HG03060 (cell line): Measurements from ENCODE around the gene ASB1.

ENCODE experiments used
- ATAC-seq: cut with Tn5 transposase; IDR thresholded peaks from one replicate; pipeline ENCODE4 v1.9.1; 2021; ENCODE audit warnings: low read depth, moderate number of reproducible peaks; ENCODE audit not compliant: unreplicated experiment

ASB1 gene

GRCh38 chr2:238426568-238427434 lies at the start of gene ASB1:
Gene ASB1 (plus strand): TSS chr2:238426927. CDS start chr2:238427071, 144 bp downstream.
- peak; percentile 37 for ATAC-seq

- ATAC-seq, result no peak
Measured at GRCh38 chr2:238378230-238379095, 48.3 kb upstream of the ASB1 start.

- ATAC-seq, result no peak
Measured at GRCh38 chr2:238379096-238379810, 47.5 kb upstream of the ASB1 start.

- ATAC-seq, result no peak
Measured at GRCh38 chr2:238380336-238380735, 46.4 kb upstream of the ASB1 start.

- ATAC-seq, result no peak
Measured at GRCh38 chr2:238380785-238381184, 45.9 kb upstream of the ASB1 start.

- ATAC-seq, result no peak
Measured at GRCh38 chr2:238381341-238382115, 45.2 kb upstream of the ASB1 start.

- ATAC-seq, result no peak
Measured at GRCh38 chr2:238382381-238382781, 44.3 kb upstream of the ASB1 start.

- ATAC-seq, result no peak
Measured at GRCh38 chr2:238383135-238383534, 43.6 kb upstream of the ASB1 start.

GRCh38 chr2:238383743-238384380 lies 42.9 kb upstream of the ASB1 start:
- ATAC-seq, result no peak

- no peak for ATAC-seq
Measured at GRCh38 chr2:238387332-238387731, 39.4 kb upstream of the ASB1 start.

- ATAC-seq, result no peak
Measured at GRCh38 chr2:238388794-238389193, 37.9 kb upstream of the ASB1 start.

- ATAC-seq, result no peak
Measured at GRCh38 chr2:238389988-238390589, 36.6 kb upstream of the ASB1 start.

- no peak for ATAC-seq
Measured at GRCh38 chr2:238391042-238391689, 35.6 kb upstream of the ASB1 start.

GRCh38 chr2:238396663-238397062 lies 30.1 kb upstream of the ASB1 start:
- no peak for ATAC-seq

GRCh38 chr2:238397356-238397755 lies 29.4 kb upstream of the ASB1 start:
- ATAC-seq, result no peak

GRCh38 chr2:238398577-238398976 lies 28.1 kb upstream of the ASB1 start:
- no peak for ATAC-seq

GRCh38 chr2:238399094-238399493 lies 27.6 kb upstream of the ASB1 start:
- ATAC-seq, result no peak

- no peak for ATAC-seq
Measured at GRCh38 chr2:238401551-238401950, 25.2 kb upstream of the ASB1 start.
